Activated CD4-positive, alpha-beta T cell treated with anti-CD3 and anti-CD28 coated beads, Interleukin-2, amount 50 U/mL, for 48 hours (primary cell): ENCODE results near the gene LRMDA.

ENCODE experiments used
- DNase-seq, 2 experiments: peaks; one replicate each; pipeline ENCODE4 v3.0.0-alpha.2; 2020

The LRMDA gene

GRCh38 chr10:76073524-76073923 is 642.1 kb downstream of the LRMDA start:
- no peak for DNase-seq

GRCh38 chr10:76074659-76075058 is 643.2 kb downstream of the LRMDA start:
- no peak for DNase-seq

GRCh38 chr10:76080451-76080850 is 649.0 kb downstream of the LRMDA start:
- DNase-seq: no peak

GRCh38 chr10:76080991-76081390 is 649.6 kb downstream of the LRMDA start:
- DNase-seq: no peak

GRCh38 chr10:76082232-76082631 is 650.8 kb downstream of the LRMDA start:
- DNase-seq: no peak

- no peak for DNase-seq
Observed at GRCh38 chr10:76082956-76083355, 651.5 kb downstream of the LRMDA start.

- DNase-seq: no peak
Observed at GRCh38 chr10:76085002-76085816, 653.8 kb downstream of the LRMDA start.

- no peak for DNase-seq
Observed at GRCh38 chr10:76085817-76086167, 654.4 kb downstream of the LRMDA start.

GRCh38 chr10:76086170-76086760 is 654.8 kb downstream of the LRMDA start:
- no peak for DNase-seq

- DNase-seq: no peak
Observed at GRCh38 chr10:76086761-76087639, 655.6 kb downstream of the LRMDA start.

GRCh38 chr10:76088008-76088407 is 656.6 kb downstream of the LRMDA start:
- DNase-seq: no peak

GRCh38 chr10:76088980-76089379 is 657.6 kb downstream of the LRMDA start:
- DNase-seq: no peak

GRCh38 chr10:76089556-76090180 is 658.2 kb downstream of the LRMDA start:
- no peak for DNase-seq

- DNase-seq: no peak
Observed at GRCh38 chr10:76091926-76092325, 660.5 kb downstream of the LRMDA start.

- DNase-seq: no peak
Observed at GRCh38 chr10:76106611-76107010, 675.2 kb downstream of the LRMDA start.

GRCh38 chr10:76108563-76109359 is 677.3 kb downstream of the LRMDA start:
- no peak for DNase-seq

- DNase-seq: no peak
Observed at GRCh38 chr10:76111404-76111803, 680.0 kb downstream of the LRMDA start.

- DNase-seq: no peak
Observed at GRCh38 chr10:76111986-76112825, 680.8 kb downstream of the LRMDA start.

- DNase-seq: no peak
Observed at GRCh38 chr10:76112826-76113150, 681.4 kb downstream of the LRMDA start.

GRCh38 chr10:76113952-76114351 is 682.5 kb downstream of the LRMDA start:
- DNase-seq: no peak

- no peak for DNase-seq
Observed at GRCh38 chr10:76114581-76115001, 683.2 kb downstream of the LRMDA start.

- no peak for DNase-seq
Observed at GRCh38 chr10:76115131-76115470, 683.7 kb downstream of the LRMDA start.
